Measurements from ENCODE around the gene MED26. TPM values are rescaled to one million over a fixed set of nuclear protein-coding genes. Genes with fewer than 3 reads are reported as not detected.
"Not testable (repeated sequence)": the region's sequence is repeated elsewhere in the genome, so short reads cannot be mapped to it uniquely, and the experiment has no call there.

Gene MED26
- total RNA-seq, 1 donor from 2014 or later = 11.1 TPM

- H3K4me3 ChIP-seq = no peak overlapping the region
- H3K27me3 ChIP-seq (ENCODE audit: low read depth) = no peaks in the 10 kb centered on the region
- DNase-seq = no peak
- intact Hi-C loops (cut with DNase I) = no loop called here
- ATAC-seq = no peak
- no peaks in the 10 kb centered on the region for H3K9me3 ChIP-seq
- H3K27ac ChIP-seq = no peak overlapping the region
- H3K36me3 ChIP-seq = peaks cover 95% of the 10 kb centered on the region
- TF ChIP-seq CTCF (IDR thresholded peaks at IDR 0.05) = no peak
- peaks cover 28% of the 10 kb centered on the region for H3K4me1 ChIP-seq
Measured at GRCh38 chr19:16654140-16654539, 26.1 kb upstream of the MED26 start.

- H3K4me3 ChIP-seq = no peak overlapping the region
- DNase-seq (no peak), ATAC-seq (no peak)
- no peaks in the 10 kb centered on the region for H3K9me3 ChIP-seq
- TF ChIP-seq CTCF (IDR thresholded peaks at IDR 0.05) = no peak
- H3K4me1 ChIP-seq = peaks cover 15% of the 10 kb centered on the region
- H3K36me3 ChIP-seq = peaks cover 92% of the 10 kb centered on the region
- H3K27me3 ChIP-seq (ENCODE audit: low read depth) = no peaks in the 10 kb centered on the region
- H3K27ac ChIP-seq = no peak overlapping the region
- intact Hi-C loops (cut with DNase I) = no loop called here
Measured at GRCh38 chr19:16652854-16653253, 24.9 kb upstream of the MED26 start.

- H3K27ac ChIP-seq; H3K27me3 ChIP-seq (ENCODE audit: low read depth); DNase-seq; H3K4me3 ChIP-seq; intact Hi-C loops (cut with DNase I); H3K9me3 ChIP-seq; ATAC-seq: not testable (repeated sequence)
- Histone ChIP-seq H3K4me1 (peaks cover 13% of the 10 kb centered on the region), H3K36me3 (peaks cover 91% of the 10 kb centered on the region)
Measured at GRCh38 chr19:16651421-16652188, 23.6 kb upstream of the MED26 start.

- TF ChIP-seq CTCF (IDR thresholded peaks at IDR 0.05) = no peak
- ATAC-seq (no peak), DNase-seq (no peak)
- no peaks in the 10 kb centered on the region for H3K27me3 ChIP-seq (ENCODE audit: low read depth)
- no peaks in the 10 kb centered on the region for H3K9me3 ChIP-seq
- no peak overlapping the region for H3K27ac ChIP-seq
- intact Hi-C loops (cut with DNase I) = no loop called here
- no peak overlapping the region for H3K4me3 ChIP-seq
- H3K36me3 ChIP-seq = peaks cover 91% of the 10 kb centered on the region
- peaks cover 13% of the 10 kb centered on the region for H3K4me1 ChIP-seq
Measured at GRCh38 chr19:16650821-16651220, 22.8 kb upstream of the MED26 start.

GRCh38 chr19:16649734-16650133 lies 21.7 kb upstream of the MED26 start:
- ATAC-seq = peak; percentile 38 to 45
- intact Hi-C loops (cut with DNase I) = no loop called here
- Histone ChIP-seq H3K36me3 (peaks cover 91% of the 10 kb centered on the region), H3K4me3 (no peak overlapping the region), H3K9me3 (no peaks in the 10 kb centered on the region), H3K27me3 (ENCODE audit: low read depth) (no peaks in the 10 kb centered on the region), H3K4me1 (peaks cover 13% of the 10 kb centered on the region), H3K27ac (no peak overlapping the region)
- DNase-seq = no peak
- TF ChIP-seq CTCF (IDR thresholded peaks at IDR 0.05) = no peak

- H3K4me3 ChIP-seq = no peak overlapping the region
- H3K36me3 ChIP-seq = peaks cover 93% of the 10 kb centered on the region
- intact Hi-C loops (cut with DNase I) = no loop called here
Measured at GRCh38 chr19:16645140-16645539, 17.1 kb upstream of the MED26 start.

More at GRCh38 chr19:16645140-16645539, 17.1 kb upstream of the MED26 start:
- ATAC-seq (no peak), DNase-seq (no peak)
- Histone ChIP-seq H3K27ac (no peak overlapping the region), H3K4me1 (peaks cover 11% of the 10 kb centered on the region), H3K9me3 (no peaks in the 10 kb centered on the region), H3K27me3 (ENCODE audit: low read depth) (no peaks in the 10 kb centered on the region)
- TF ChIP-seq CTCF (IDR thresholded peaks at IDR 0.05) = no peak

All from lower lobe of right lung (tissue), 2 donors.